Natural killer cell (primary cell): ENCODE results near the gene FADS6. TPM values are rescaled to one million over a fixed set of nuclear protein-coding genes. Genes with fewer than 3 reads are reported as not detected.
A peak's percentile ranks its signal among the peaks of the same experiment; 100 is the strongest.

ENCODE experiments used
- ATAC-seq, 3 donors: fragments of 150-1000 bp in 2 of 3; fragments of 200-7000 bp in 1 of 3; cut with Tn5 transposase; 1 replicate in 1 of 3; 2 replicates in 2 of 3; pipeline ENCODE4 v1.10.0; 2021; ENCODE audit warnings: mild to moderate bottlenecking in 2 of 3, moderate library complexity in 2 of 3
- DNase-seq, 2 donors: peaks; one replicate each; pipeline versions ENCODE4 v3.0.0 to v3.0.0-alpha.2; 2013 to 2021; ENCODE audit warnings: mixed read lengths in 1 of 2
- H3K27ac ChIP-seq: one replicate; pipeline ENCODE4 v1.5.1; 2013; ENCODE audit warnings: mild to moderate bottlenecking, low read length
- H3K27me3 ChIP-seq: one replicate; pipeline ENCODE4 v1.6.1; 2013; ENCODE audit warnings: low read length; ENCODE audit not compliant: control insufficient read depth, insufficient read depth
- H3K36me3 ChIP-seq: one replicate; pipeline ENCODE4 v1.6.1; 2013; ENCODE audit warnings: low read length; ENCODE audit not compliant: control insufficient read depth, insufficient read depth
- H3K4me1 ChIP-seq: one replicate; pipeline ENCODE4 v1.6.1; 2013; ENCODE audit warnings: low read length; ENCODE audit not compliant: control insufficient read depth, insufficient read depth
- H3K4me3 ChIP-seq: one replicate; pipeline ENCODE4 v1.5.1; 2013; ENCODE audit warnings: low read length
- H3K9me3 ChIP-seq: one replicate; pipeline ENCODE4 v1.6.1; 2013; ENCODE audit warnings: low read length; ENCODE audit not compliant: control insufficient read depth, insufficient read depth
- H3K27ac Mint-ChIP-seq, 2 donors: one replicate each; pipeline ENCODE4 v1.8.0; 2022; ENCODE audit warnings: mild to moderate bottlenecking in 2 of 2, mixed read lengths in 2 of 2, moderate library complexity in 1 of 2
- H3K27me3 Mint-ChIP-seq, 2 donors: one replicate each; pipeline ENCODE4 v1.8.0; 2022; ENCODE audit warnings: low read depth in 2 of 2, mixed read lengths in 2 of 2
- H3K36me3 Mint-ChIP-seq: one replicate; pipeline ENCODE4 v1.8.0; 2022; ENCODE audit warnings: mixed read lengths
- H3K4me1 Mint-ChIP-seq, 2 donors: one replicate each; pipeline ENCODE4 v1.8.0; 2022; ENCODE audit warnings: mixed read lengths in 2 of 2
- H3K4me3 Mint-ChIP-seq: one replicate; pipeline ENCODE4 v1.8.0; 2022; ENCODE audit warnings: mild to moderate bottlenecking, moderate library complexity, mixed read lengths
- H3K9me3 Mint-ChIP-seq, 2 donors: one replicate each; pipeline ENCODE4 v1.8.0; 2022; ENCODE audit warnings: mixed read lengths in 2 of 2
- CTCF ChIP-seq: fragments of 200-600 bp; IDR thresholded peaks from one replicate; pipeline ENCODE4 v1.8.0; 2022; ENCODE audit warnings: antibody characterized with exemption
- WGBS: methylation state at CpG from one replicate; pipeline ENCODE4 v1.1.7; 2013; ENCODE audit warnings: missing lambda C conversion rate; ENCODE audit not compliant: insufficient coverage; 5-methylcytosine and 5-hydroxymethylcytosine counted together
- intact Hi-C: fragments of 100-400 bp; cut with micrococcal nuclease; formaldehyde crosslinking; loops from one replicate; pipeline ENCODE4 v1.14.2; 2022
- total RNA-seq, 4 donors: library from RNA; stranded (reverse); fragments of 120-200 nt in 1 of 4; gene quantifications; one replicate each; pipeline versions ENCODE4 v1.2.3 to v1.2.4, GENCODE V29; 2013 to 2022

The FADS6 gene
- total RNA-seq, 3 donors from 2014 or later (not counting 1 experiment from before 2014, with no cell fraction given) = not detected

DNA sequence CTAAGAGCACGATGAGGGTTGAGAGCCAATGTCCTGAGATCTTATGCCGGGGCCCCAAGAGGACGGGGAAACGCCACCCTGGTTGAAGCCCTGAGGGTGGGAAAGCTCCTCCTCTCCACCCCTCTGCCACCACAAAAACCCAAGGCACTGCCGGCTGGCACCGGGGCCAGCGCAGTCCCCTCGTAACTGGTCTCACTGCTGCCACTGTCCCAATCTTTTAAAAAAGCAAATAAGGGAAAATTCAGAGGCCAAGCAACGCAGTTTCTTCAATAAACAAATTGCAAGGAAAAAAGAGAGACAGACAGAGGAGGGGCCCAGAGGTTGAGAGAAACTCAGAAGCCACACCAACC, 40.4 kb downstream of the FADS6 start:
- Mint-ChIP-seq H3K4me3 (peak overlapping the region; percentile 37), H3K27me3 (peaks cover 50 to 57% of the 10 kb centered on the region in 2 donors), H3K4me1 (peaks cover 0 to 18% of the 10 kb centered on the region in 2 donors), H3K9me3 (no peaks in the 10 kb centered on the region), H3K27ac (no peak overlapping the region), H3K36me3 (no peaks in the 10 kb centered on the region)
- Histone ChIP-seq H3K9me3 (no peaks in the 10 kb centered on the region), H3K4me3 (no peak overlapping the region), H3K4me1 (peaks cover 8% of the 10 kb centered on the region), H3K27me3 (peaks cover 31% of the 10 kb centered on the region), H3K36me3 (no peaks in the 10 kb centered on the region), H3K27ac (no peak overlapping the region)
- DNase-seq = no peak
- WGBS = 11% methylated on average over 9 of the region's 9 CpGs
- intact Hi-C loops = no loop called here
- no peak for TF ChIP-seq CTCF
- no peak for ATAC-seq

GRCh38 chr17:74852237-74853047, 41.0 kb downstream of the FADS6 start:
- peaks cover 44 to 52% of the 10 kb centered on the region in 2 donors for H3K27me3 Mint-ChIP-seq
- DNase-seq (peak in 1 of 2 donors; percentile 83), ATAC-seq (peak in 2 of 3 donors; percentile 59 to 66)
- Histone ChIP-seq H3K36me3 (no peaks in the 10 kb centered on the region), H3K4me3 (no peak overlapping the region), H3K9me3 (no peaks in the 10 kb centered on the region), H3K27me3 (peaks cover 30% of the 10 kb centered on the region), H3K27ac (no peak overlapping the region), H3K4me1 (peaks cover 8% of the 10 kb centered on the region)
- H3K36me3 Mint-ChIP-seq = no peaks in the 10 kb centered on the region
- TF ChIP-seq CTCF = no peak
- WGBS = 14% methylated on average over 76 of the region's 76 CpGs
- H3K27ac Mint-ChIP-seq = no peak overlapping the region
- no peaks in the 10 kb centered on the region for H3K9me3 Mint-ChIP-seq
- intact Hi-C loops = no loop called here
- peaks cover 0 to 18% of the 10 kb centered on the region in 2 donors for H3K4me1 Mint-ChIP-seq
- H3K4me3 Mint-ChIP-seq = peak overlapping the region; percentile 37

- intact Hi-C loops = no loop called here
- no peak for DNase-seq
- no peak overlapping the region for H3K27ac Mint-ChIP-seq
- Histone ChIP-seq H3K36me3 (no peaks in the 10 kb centered on the region), H3K4me1 (peaks cover 8% of the 10 kb centered on the region), H3K4me3 (no peak overlapping the region), H3K9me3 (no peaks in the 10 kb centered on the region), H3K27ac (no peak overlapping the region), H3K27me3 (peaks cover 27% of the 10 kb centered on the region)
- no peak for ATAC-seq
- no peak for TF ChIP-seq CTCF
- H3K4me1 Mint-ChIP-seq = peaks cover 0 to 18% of the 10 kb centered on the region in 2 donors
- H3K9me3 Mint-ChIP-seq = no peaks in the 10 kb centered on the region
- no peaks in the 10 kb centered on the region for H3K36me3 Mint-ChIP-seq
- 64% methylated on average over 29 of the region's 29 CpGs for WGBS
- H3K4me3 Mint-ChIP-seq = no peak overlapping the region
- peaks cover 37 to 45% of the 10 kb centered on the region in 2 donors for H3K27me3 Mint-ChIP-seq
These were observed 41.7 kb downstream of the FADS6 start for GRCh38 chr17:74851612-74852236.
